ENCODE results near the gene PIR. TPM values are rescaled to one million over a fixed set of nuclear protein-coding genes. Genes with fewer than 3 reads are reported as not detected.
A peak's percentile ranks its signal among the peaks of the same experiment; 100 is the strongest.

PIR gene
- total and polyA plus RNA-seq, 2 donors (not counting 1 experiment from before 2014, with no cell fraction given): 0.22 TPM; not detected in 1

DNA sequence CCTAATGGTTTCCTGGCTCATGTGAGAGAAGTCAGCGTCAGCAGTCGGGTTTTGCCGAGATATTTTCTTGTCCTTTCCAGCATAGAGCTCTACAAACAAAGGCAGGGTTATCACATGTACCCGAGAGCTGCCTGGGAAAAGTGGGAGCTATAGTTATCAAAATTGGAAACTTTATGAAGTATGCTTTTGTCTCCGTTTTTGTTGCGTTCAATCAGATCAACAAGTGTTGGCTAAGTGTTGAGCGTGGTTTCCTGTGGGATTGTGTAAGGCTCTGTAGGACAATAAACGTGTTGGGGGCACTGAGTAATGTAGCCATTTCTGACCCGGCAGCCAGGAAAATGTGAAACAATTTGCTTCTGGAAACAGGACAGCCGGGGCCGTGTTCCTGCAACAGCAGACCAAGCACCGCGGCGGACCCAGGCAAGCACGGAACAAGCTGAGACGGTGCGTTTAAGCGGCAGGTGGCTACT is 7.4 kb upstream of the PIR start, which contains the start of gene BMX:
Gene BMX (plus strand): TSS at position 311 of the 470 bp plus-strand sequence. CDS start 7,547 bp downstream, outside the sequence.
- no peaks in the 10 kb centered on the region for H3K79me2 ChIP-seq (ENCODE audit: control insufficient read depth, insufficient read depth, low read length)
- H3K4me2 ChIP-seq (replicated peaks; ENCODE audit: low read depth, low read length, poor library complexity, severe bottlenecking): no peak within 1 kb of the TSS
- no peak within 1 kb of the TSS for H3K9ac ChIP-seq (ENCODE audit: low read length)
- ATAC-seq (ENCODE audit: low read depth) (no peak), DNase-seq (no peak)
- ChIA-PET CTCF (interaction anchor here (1.0 kb wide), 1 partner anchor 1196 kb away, joined by 3 read pairs; no protein-coding TSS in a partner anchor), POLR2A (no interaction called here)
- peaks cover 0 to 5% (median 0%) of the 10 kb centered on the region in 4 experiments for H3K27me3 ChIP-seq (replicated peaks in 1 of 4; ENCODE audit: control extremely low read depth in 1 of 4, control insufficient read depth in 3 of 4, insufficient read depth in 4 of 4, low read length in 3 of 4)
- Mint-ChIP-seq H3K4me3 (no peak within 1 kb of the TSS), H3K27ac (no peak within 1 kb of the TSS), H3K27me3 (peaks cover 17% of the 10 kb centered on the region), H3K9me3 (ENCODE audit: insufficient read depth) (no peaks in the 10 kb centered on the region), H3K4me1 (peaks cover 2% of the 10 kb centered on the region)
- no peaks in the 10 kb centered on the region for H4K20me1 ChIP-seq (ENCODE audit: control insufficient read depth, insufficient read depth, low read length, poor library complexity, severe bottlenecking)
- 76% methylated on average over 14 of the region's 18 CpGs for WGBS (ENCODE audit: insufficient coverage)
- H3K4me1 ChIP-seq (ENCODE audit: control insufficient read depth in 2 of 2, insufficient read depth in 2 of 2, low read length in 2 of 2): no peaks in the 10 kb centered on the region
- H3K36me3 ChIP-seq (replicated peaks in 1 of 2; ENCODE audit: control extremely low read depth in 1 of 2, control insufficient read depth in 1 of 2, extremely low read depth in 1 of 2, insufficient read depth in 2 of 2, low read length in 1 of 2): no peaks in the 10 kb centered on the region
- H3K9me3 ChIP-seq (ENCODE audit: control extremely low read depth in 1 of 3, control insufficient read depth in 2 of 3, insufficient read depth in 1 of 3, low read length in 2 of 3): no peaks in the 10 kb centered on the region
- no peak within 1 kb of the TSS for H3K27ac ChIP-seq (ENCODE audit: low read length in 2 of 2)
- no peak within 1 kb of the TSS for H2AFZ ChIP-seq (ENCODE audit: insufficient read depth, low read depth, low read length, poor library complexity, severe bottlenecking)
- TF ChIP-seq, protein P1, sequence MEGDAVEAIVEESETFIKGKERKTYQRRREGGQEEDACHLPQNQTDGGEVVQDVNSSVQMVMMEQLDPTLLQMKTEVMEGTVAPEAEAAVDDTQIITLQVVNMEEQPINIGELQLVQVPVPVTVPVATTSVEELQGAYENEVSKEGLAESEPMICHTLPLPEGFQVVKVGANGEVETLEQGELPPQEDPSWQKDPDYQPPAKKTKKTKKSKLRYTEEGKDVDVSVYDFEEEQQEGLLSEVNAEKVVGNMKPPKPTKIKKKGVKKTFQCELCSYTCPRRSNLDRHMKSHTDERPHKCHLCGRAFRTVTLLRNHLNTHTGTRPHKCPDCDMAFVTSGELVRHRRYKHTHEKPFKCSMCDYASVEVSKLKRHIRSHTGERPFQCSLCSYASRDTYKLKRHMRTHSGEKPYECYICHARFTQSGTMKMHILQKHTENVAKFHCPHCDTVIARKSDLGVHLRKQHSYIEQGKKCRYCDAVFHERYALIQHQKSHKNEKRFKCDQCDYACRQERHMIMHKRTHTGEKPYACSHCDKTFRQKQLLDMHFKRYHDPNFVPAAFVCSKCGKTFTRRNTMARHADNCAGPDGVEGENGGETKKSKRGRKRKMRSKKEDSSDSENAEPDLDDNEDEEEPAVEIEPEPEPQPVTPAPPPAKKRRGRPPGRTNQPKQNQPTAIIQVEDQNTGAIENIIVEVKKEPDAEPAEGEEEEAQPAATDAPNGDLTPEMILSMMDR (IDR thresholded peaks at IDR 0.05): no peak
- TF ChIP-seq EZH2 (IDR thresholded peaks at IDR 0.05; ENCODE audit: borderline replicate concordance, insufficient read depth, low read depth, low read length, poor library complexity, severe bottlenecking): no peak
- H3K4me3 ChIP-seq (ENCODE audit: control extremely low read depth in 1 of 5, extremely low read depth in 1 of 5, insufficient read depth in 1 of 5, low read depth in 2 of 5, low read length in 4 of 5): peak within 1 kb of the TSS in 1 of 5 experiments; percentile 34
- intact Hi-C loops (cut with micrococcal nuclease): no loop called here

DNA sequence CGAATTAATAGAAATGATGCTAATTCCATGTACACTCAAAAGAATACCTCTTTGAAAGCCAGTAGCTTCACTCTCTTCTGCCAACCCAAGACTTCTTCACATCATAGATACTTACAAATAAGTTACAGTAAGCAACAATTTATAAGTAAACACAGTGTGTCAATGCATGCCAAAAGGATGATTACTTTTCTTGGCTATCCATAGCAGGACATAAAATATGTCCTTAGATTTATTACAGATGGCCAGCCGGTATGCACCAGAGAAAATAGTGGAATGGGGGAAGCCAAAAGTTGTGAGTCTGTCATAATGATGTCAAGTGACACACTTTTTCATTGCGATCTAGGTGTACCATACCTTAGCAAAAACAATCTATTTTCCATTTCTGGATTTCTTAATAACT is 6.8 kb upstream of the PIR start:
- no peak for DNase-seq
- Mint-ChIP-seq H3K4me1 (peaks cover 2% of the 10 kb centered on the region), H3K9me3 (ENCODE audit: insufficient read depth) (no peaks in the 10 kb centered on the region), H3K4me3 (no peak overlapping the region), H3K27ac (no peak overlapping the region), H3K27me3 (peaks cover 17% of the 10 kb centered on the region)
- no peak overlapping the region for H3K4me2 ChIP-seq (replicated peaks; ENCODE audit: low read depth, low read length, poor library complexity, severe bottlenecking)
- ChIA-PET POLR2A (no interaction called here), CTCF (interaction anchor here (1.0 kb wide), 1 partner anchor 1197 kb away, joined by 3 read pairs; no protein-coding TSS in a partner anchor)
- no peak overlapping the region for H2AFZ ChIP-seq (ENCODE audit: insufficient read depth, low read depth, low read length, poor library complexity, severe bottlenecking)
- no peak overlapping the region for H3K27ac ChIP-seq (ENCODE audit: low read length in 2 of 2)
- TF ChIP-seq, protein P1 (IDR thresholded peaks at IDR 0.05): no peak
- no peak for TF ChIP-seq EZH2 (IDR thresholded peaks at IDR 0.05; ENCODE audit: borderline replicate concordance, insufficient read depth, low read depth, low read length, poor library complexity, severe bottlenecking)
- no peak overlapping the region for H3K4me3 ChIP-seq (ENCODE audit: control extremely low read depth in 1 of 5, extremely low read depth in 1 of 5, insufficient read depth in 1 of 5, low read depth in 2 of 5, low read length in 4 of 5)
- H3K4me1 ChIP-seq (ENCODE audit: control insufficient read depth in 2 of 2, insufficient read depth in 2 of 2, low read length in 2 of 2): no peaks in the 10 kb centered on the region
- no peak for ATAC-seq (ENCODE audit: low read depth)
- H3K36me3 ChIP-seq (replicated peaks in 1 of 2; ENCODE audit: control extremely low read depth in 1 of 2, control insufficient read depth in 1 of 2, extremely low read depth in 1 of 2, insufficient read depth in 2 of 2, low read length in 1 of 2): no peaks in the 10 kb centered on the region
- H3K9me3 ChIP-seq (ENCODE audit: control extremely low read depth in 1 of 3, control insufficient read depth in 2 of 3, insufficient read depth in 1 of 3, low read length in 2 of 3): no peaks in the 10 kb centered on the region
- intact Hi-C loops (cut with micrococcal nuclease): loop anchor here (2.0 to 10.0 kb wide), 2 partner anchors 945 to 1195 kb away; no protein-coding TSS in a partner anchor
- no peaks in the 10 kb centered on the region for H3K79me2 ChIP-seq (ENCODE audit: control insufficient read depth, insufficient read depth, low read length)
- no peaks in the 10 kb centered on the region for H4K20me1 ChIP-seq (ENCODE audit: control insufficient read depth, insufficient read depth, low read length, poor library complexity, severe bottlenecking)
- no CpG with 5 or more reads among the region's 3 CpGs for WGBS (ENCODE audit: insufficient coverage)
- no peak overlapping the region for H3K9ac ChIP-seq (ENCODE audit: low read length)
- H3K27me3 ChIP-seq (replicated peaks in 1 of 4; ENCODE audit: control extremely low read depth in 1 of 4, control insufficient read depth in 3 of 4, insufficient read depth in 4 of 4, low read length in 3 of 4): peaks cover 0 to 5% (median 0%) of the 10 kb centered on the region in 4 experiments
